ENCODE results near the gene RBM8A.

RBM8A gene

DNA sequence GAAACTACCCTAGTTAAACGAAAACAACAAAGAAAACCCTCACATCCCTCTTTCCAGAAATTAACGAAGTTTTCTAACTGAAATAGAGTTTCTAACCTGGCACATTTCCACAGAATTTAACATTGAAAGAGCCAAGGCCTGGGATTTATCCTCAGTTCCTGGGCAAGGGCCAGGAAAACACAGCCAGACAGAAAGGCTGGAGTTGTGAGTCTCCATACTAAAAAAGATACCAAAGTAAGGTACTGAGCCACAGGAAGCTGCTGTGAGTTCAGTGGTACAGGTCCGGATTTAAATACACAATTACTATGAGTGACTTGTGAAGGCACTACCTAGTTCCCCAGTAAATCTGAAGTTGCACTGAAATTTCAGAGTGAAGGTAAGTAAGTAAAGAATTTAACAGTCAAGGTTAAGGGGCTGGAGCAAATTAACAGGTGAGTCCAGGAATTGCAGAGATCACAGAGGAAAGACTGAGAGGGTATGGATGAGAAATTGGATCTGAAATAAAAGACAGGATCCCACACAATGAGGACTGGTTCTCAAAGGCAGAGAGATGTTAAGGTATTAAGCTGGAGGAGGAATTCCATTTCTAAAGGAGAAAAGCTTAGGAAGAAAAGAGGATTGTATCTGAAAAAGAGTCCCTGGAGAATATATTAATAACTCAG, 29.6 kb upstream of the RBM8A start:
- in situ Hi-C loops (cut with MboI; ENCODE audit: low pct_unique_long_range_greater_than_20kb, low sequenced_read_pairs, unreplicated experiment), result no loop called here

DNA sequence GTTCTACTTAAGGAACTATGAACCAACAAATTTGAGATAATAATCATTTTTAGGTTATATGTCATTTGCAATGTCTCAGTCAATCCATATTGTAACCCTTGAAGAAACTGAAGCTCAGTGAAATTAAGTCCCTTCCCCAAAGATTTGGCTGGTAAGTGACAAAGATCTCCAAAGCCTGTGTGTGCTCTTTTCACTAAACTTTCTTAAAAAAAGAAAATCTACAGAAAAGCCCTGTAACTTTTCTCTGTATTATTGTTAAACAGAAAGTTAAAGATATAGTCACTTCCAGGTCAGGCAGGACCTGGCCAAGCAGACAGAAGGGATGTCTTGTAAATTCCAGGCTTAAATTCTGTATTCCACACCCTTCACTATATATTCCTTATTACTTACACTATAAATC, 29.1 kb upstream of the RBM8A start:
- no peak for DNase-seq (ENCODE audit: low spot score)
- TF ChIP-seq, protein P1, sequence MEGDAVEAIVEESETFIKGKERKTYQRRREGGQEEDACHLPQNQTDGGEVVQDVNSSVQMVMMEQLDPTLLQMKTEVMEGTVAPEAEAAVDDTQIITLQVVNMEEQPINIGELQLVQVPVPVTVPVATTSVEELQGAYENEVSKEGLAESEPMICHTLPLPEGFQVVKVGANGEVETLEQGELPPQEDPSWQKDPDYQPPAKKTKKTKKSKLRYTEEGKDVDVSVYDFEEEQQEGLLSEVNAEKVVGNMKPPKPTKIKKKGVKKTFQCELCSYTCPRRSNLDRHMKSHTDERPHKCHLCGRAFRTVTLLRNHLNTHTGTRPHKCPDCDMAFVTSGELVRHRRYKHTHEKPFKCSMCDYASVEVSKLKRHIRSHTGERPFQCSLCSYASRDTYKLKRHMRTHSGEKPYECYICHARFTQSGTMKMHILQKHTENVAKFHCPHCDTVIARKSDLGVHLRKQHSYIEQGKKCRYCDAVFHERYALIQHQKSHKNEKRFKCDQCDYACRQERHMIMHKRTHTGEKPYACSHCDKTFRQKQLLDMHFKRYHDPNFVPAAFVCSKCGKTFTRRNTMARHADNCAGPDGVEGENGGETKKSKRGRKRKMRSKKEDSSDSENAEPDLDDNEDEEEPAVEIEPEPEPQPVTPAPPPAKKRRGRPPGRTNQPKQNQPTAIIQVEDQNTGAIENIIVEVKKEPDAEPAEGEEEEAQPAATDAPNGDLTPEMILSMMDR (IDR thresholded peaks at IDR 0.05; ENCODE audit: extremely low read depth, insufficient read depth, missing control alignments), result no peak
- in situ Hi-C loops (cut with MboI; ENCODE audit: low pct_unique_long_range_greater_than_20kb, low sequenced_read_pairs, unreplicated experiment), result no loop called here

More for the DNA sequence above, 29.6 kb upstream of the RBM8A start:
- DNase-seq (ENCODE audit: low spot score), result no peak
- TF ChIP-seq, protein P1 (IDR thresholded peaks at IDR 0.05; ENCODE audit: extremely low read depth, insufficient read depth, missing control alignments), result no peak

DNA sequence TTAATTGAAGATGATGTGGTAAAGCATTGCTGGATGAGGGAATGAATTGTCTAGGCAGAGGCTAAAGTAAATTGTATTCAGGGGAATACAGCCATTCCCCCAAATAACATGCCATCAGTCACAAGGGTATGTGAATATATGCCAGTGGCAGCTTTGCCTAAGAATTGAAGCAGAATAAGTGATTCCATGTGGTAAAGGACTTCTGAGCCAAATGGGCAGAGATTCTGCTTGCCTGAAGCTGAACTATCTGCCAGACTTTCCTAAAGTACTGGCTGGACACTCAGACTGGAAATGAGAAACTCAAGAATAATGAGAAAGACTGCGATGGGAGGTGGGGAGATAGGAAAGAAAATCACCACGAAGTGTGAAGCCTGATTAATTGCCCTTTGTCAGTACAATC, 28.2 kb upstream of the RBM8A start:
- TF ChIP-seq, protein P1 (IDR thresholded peaks at IDR 0.05; ENCODE audit: extremely low read depth, insufficient read depth, missing control alignments), result no peak
- no peak for DNase-seq (ENCODE audit: low spot score)
- in situ Hi-C loops (cut with MboI; ENCODE audit: low pct_unique_long_range_greater_than_20kb, low sequenced_read_pairs, unreplicated experiment), result no loop called here

DNA sequence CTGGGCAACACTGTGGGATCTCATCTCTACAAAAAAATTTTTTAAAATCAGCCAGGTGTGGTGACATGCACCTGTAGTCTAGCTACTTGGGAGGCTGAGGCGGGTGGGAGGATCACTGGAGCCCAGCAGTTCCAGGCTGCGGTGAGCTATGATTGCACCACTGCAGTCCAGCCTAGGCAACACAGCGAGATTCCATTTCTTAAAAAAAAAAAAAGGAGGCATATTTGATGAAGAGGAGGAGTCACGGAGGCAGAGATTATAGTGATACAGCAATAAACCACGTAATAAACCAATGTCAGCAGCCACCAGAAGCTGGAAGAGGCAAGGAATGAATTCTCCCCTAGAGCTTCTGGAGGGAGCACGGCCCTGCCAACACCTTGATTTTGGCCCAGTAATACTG, 26.6 kb upstream of the RBM8A start:
- TF ChIP-seq, protein P1 (IDR thresholded peaks at IDR 0.05; ENCODE audit: extremely low read depth, insufficient read depth, missing control alignments), result no peak
- DNase-seq (ENCODE audit: low spot score), result no peak
- in situ Hi-C loops (cut with MboI; ENCODE audit: low pct_unique_long_range_greater_than_20kb, low sequenced_read_pairs, unreplicated experiment), result no loop called here

DNA sequence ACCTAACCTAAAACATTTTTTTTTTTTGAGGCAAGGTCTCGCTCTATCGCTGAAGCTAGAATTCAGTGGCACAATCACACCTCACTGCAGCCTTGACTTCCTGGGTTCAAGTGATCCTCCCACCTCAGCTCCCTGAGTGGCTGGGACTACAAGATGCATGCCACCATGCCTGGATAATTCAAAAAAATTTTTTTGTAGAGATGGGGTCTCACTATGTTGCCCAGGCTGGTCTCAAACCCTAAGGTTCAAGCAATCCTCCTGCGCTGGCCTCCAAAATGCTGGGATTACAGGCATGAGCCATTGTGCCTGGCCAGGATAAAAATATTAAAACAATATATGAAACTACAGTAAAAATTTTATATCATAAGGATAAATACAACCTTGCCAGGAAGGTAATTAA, 25.6 kb upstream of the RBM8A start:
- in situ Hi-C loops (cut with MboI; ENCODE audit: low pct_unique_long_range_greater_than_20kb, low sequenced_read_pairs, unreplicated experiment), result no loop called here
- DNase-seq (ENCODE audit: low spot score), result no peak
- TF ChIP-seq, protein P1 (IDR thresholded peaks at IDR 0.05; ENCODE audit: extremely low read depth, insufficient read depth, missing control alignments), result no peak

DNA sequence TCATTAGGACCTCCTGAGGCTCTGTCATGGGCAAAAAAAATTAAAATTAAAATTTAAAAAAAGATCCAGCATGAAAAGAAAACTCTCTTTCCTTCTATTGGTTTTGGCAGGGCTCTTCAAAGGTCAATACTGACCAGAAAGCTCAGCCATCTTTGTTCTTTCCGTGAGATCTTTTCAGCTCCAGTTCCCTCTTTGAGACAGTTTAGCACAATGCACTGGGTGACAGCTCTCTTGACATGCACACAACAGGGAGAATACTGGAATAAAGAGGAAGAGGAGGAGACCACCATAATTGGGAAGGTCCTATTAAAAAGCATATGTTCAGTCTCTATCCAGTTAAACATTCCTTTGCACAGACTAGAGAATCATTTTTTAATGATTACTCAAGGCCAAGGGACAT, 24.2 kb upstream of the RBM8A start:
- TF ChIP-seq, protein P1 (IDR thresholded peaks at IDR 0.05; ENCODE audit: extremely low read depth, insufficient read depth, missing control alignments), result no peak
- in situ Hi-C loops (cut with MboI; ENCODE audit: low pct_unique_long_range_greater_than_20kb, low sequenced_read_pairs, unreplicated experiment), result no loop called here
- DNase-seq (ENCODE audit: low spot score), result no peak
